Immature natural killer cell (primary cell): ENCODE data around the gene NIPBL. TPM values are rescaled to one million over a fixed set of nuclear protein-coding genes. Genes with fewer than 3 reads are reported as not detected.
"Not testable (repeated sequence)": the region's sequence is repeated elsewhere in the genome, so short reads cannot be mapped to it uniquely, and the experiment has no call there.

ENCODE experiments used
- DNase-seq, 3 donors: peaks; one replicate each; pipeline ENCODE4 v3.0.0; 2022; ENCODE audit warnings: mixed read lengths in 1 of 3
- H3K27ac Mint-ChIP-seq, 6 donors: one replicate each; pipeline ENCODE4 v1.8.0; 2020; ENCODE audit warnings: mixed read lengths in 6 of 6, mild to moderate bottlenecking in 5 of 6, inconsistent platforms in 4 of 6, moderate library complexity in 3 of 6
- H3K27me3 Mint-ChIP-seq, 3 donors: one replicate each; pipeline ENCODE4 v1.8.0; 2020 to 2021; ENCODE audit warnings: low read depth in 3 of 3, mild to moderate bottlenecking in 3 of 3, mixed read lengths in 3 of 3, moderate library complexity in 3 of 3, inconsistent platforms in 1 of 3
- H3K36me3 Mint-ChIP-seq, 3 donors: one replicate each; pipeline ENCODE4 v1.8.0; 2020; ENCODE audit warnings: mixed read lengths in 3 of 3, inconsistent platforms in 2 of 3, mild to moderate bottlenecking in 2 of 3
- H3K4me1 Mint-ChIP-seq, 2 donors: one replicate each; pipeline ENCODE4 v1.8.0; 2020; ENCODE audit warnings: inconsistent platforms in 2 of 2, mild to moderate bottlenecking in 2 of 2, mixed read lengths in 2 of 2, moderate library complexity in 1 of 2
- H3K4me3 Mint-ChIP-seq, 5 donors: one replicate each; pipeline ENCODE4 v1.8.0; 2020; ENCODE audit warnings: mild to moderate bottlenecking in 5 of 5, mixed read lengths in 5 of 5, inconsistent platforms in 3 of 5, moderate library complexity in 3 of 5
- H3K9me3 Mint-ChIP-seq, 6 donors: one replicate each; pipeline ENCODE4 v1.8.0; 2020; ENCODE audit warnings: mild to moderate bottlenecking in 6 of 6, mixed read lengths in 6 of 6, inconsistent platforms in 4 of 6, moderate library complexity in 3 of 6
- polyA plus RNA-seq, 3 donors: library from polyadenylated mRNA; unstranded; fragments of 300-500 nt; fragmentation: Illumina TruSeq; gene quantifications; one replicate each; pipeline ENCODE4 v1.2.3, GENCODE V29; 2021

Gene NIPBL
- polyA plus RNA-seq = 10 to 100 TPM in 2 of 3 donors, 1 to 10 TPM in 1; 4.9 to 42.5 (median 11.6) TPM

GRCh38 chr5:36876299-36876964 lies at the start of gene NIPBL:
NIPBL (plus strand) TSS chr5:36876769; CDS start chr5:36953697, 76,928 bp downstream.
- no peaks in the 10 kb centered on the region for H3K36me3 Mint-ChIP-seq
- H3K27ac Mint-ChIP-seq = peak within 1 kb of the TSS; percentile 93 to 98 (median 96)
- H3K4me3 Mint-ChIP-seq = peak within 1 kb of the TSS; percentile 91 to 99 (median 94)
- no peaks in the 10 kb centered on the region for H3K9me3 Mint-ChIP-seq
- H3K4me1 Mint-ChIP-seq = peaks cover 46 to 76% of the 10 kb centered on the region in 2 donors
- DNase-seq = peak; percentile 89 to 91 (median 90)
- peaks cover 12 to 23% (median 15%) of the 10 kb centered on the region in 3 donors for H3K27me3 Mint-ChIP-seq

- no peak overlapping the region for H3K4me3 Mint-ChIP-seq
- H3K36me3 Mint-ChIP-seq = no peaks in the 10 kb centered on the region
- no peaks in the 10 kb centered on the region for H3K4me1 Mint-ChIP-seq
- no peak for DNase-seq
- H3K9me3 Mint-ChIP-seq = peaks cover 0 to 3% (median 0%) of the 10 kb centered on the region in 6 donors
- H3K27me3 Mint-ChIP-seq = peaks cover 2 to 9% (median 2%) of the 10 kb centered on the region in 3 donors
- no peak overlapping the region for H3K27ac Mint-ChIP-seq
These were observed 44.3 kb upstream of the NIPBL start for GRCh38 chr5:36832274-36832673.

- DNase-seq = no peak
- no peaks in the 10 kb centered on the region for H3K4me1 Mint-ChIP-seq
- peaks cover 8 to 11% (median 8%) of the 10 kb centered on the region in 3 donors for H3K27me3 Mint-ChIP-seq
- H3K9me3 Mint-ChIP-seq = peaks cover 0 to 3% (median 0%) of the 10 kb centered on the region in 6 donors
- H3K4me3 Mint-ChIP-seq = no peak overlapping the region
- no peaks in the 10 kb centered on the region for H3K36me3 Mint-ChIP-seq
- H3K27ac Mint-ChIP-seq = no peak overlapping the region
These were observed 39.7 kb upstream of the NIPBL start for GRCh38 chr5:36836831-36837230.

GRCh38 chr5:36839489-36840476 lies 36.8 kb upstream of the NIPBL start:
- Mint-ChIP-seq H3K27me3 (peaks cover 6 to 9% (median 9%) of the 10 kb centered on the region in 3 donors), H3K4me1 (peaks cover 0 to 5% of the 10 kb centered on the region in 2 donors), H3K4me3 (no peak overlapping the region), H3K36me3 (no peaks in the 10 kb centered on the region), H3K27ac (no peak overlapping the region), H3K9me3 (peaks cover 0 to 3% (median 0%) of the 10 kb centered on the region in 6 donors)
- no peak for DNase-seq

- H3K27me3 Mint-ChIP-seq = peaks cover 6 to 17% (median 9%) of the 10 kb centered on the region in 3 donors
- peaks cover 0 to 5% of the 10 kb centered on the region in 2 donors for H3K4me1 Mint-ChIP-seq
- peaks cover 0 to 3% (median 0%) of the 10 kb centered on the region in 6 donors for H3K9me3 Mint-ChIP-seq
- no peak for DNase-seq
- no peak overlapping the region for H3K4me3 Mint-ChIP-seq
- H3K36me3 Mint-ChIP-seq = no peaks in the 10 kb centered on the region
- H3K27ac Mint-ChIP-seq = no peak overlapping the region
These were observed 34.9 kb upstream of the NIPBL start for GRCh38 chr5:36841677-36842076.

- Mint-ChIP-seq H3K4me1 (peaks cover 0 to 5% of the 10 kb centered on the region in 2 donors), H3K4me3 (no peak overlapping the region), H3K36me3 (no peaks in the 10 kb centered on the region), H3K27ac (no peak overlapping the region), H3K9me3 (peaks cover 0 to 3% (median 0%) of the 10 kb centered on the region in 6 donors), H3K27me3 (peaks cover 6 to 17% (median 9%) of the 10 kb centered on the region in 3 donors)
- no peak for DNase-seq
These were observed 34.5 kb upstream of the NIPBL start for GRCh38 chr5:36842087-36842486.

- peaks cover 0 to 5% of the 10 kb centered on the region in 2 donors for H3K4me1 Mint-ChIP-seq
- H3K27me3 Mint-ChIP-seq = peaks cover 2 to 14% (median 4%) of the 10 kb centered on the region in 3 donors
- H3K36me3 Mint-ChIP-seq = no peaks in the 10 kb centered on the region
- DNase-seq = no peak
- H3K27ac Mint-ChIP-seq = no peak overlapping the region
- peaks cover 0 to 3% (median 0%) of the 10 kb centered on the region in 6 donors for H3K9me3 Mint-ChIP-seq
- no peak overlapping the region for H3K4me3 Mint-ChIP-seq
These were observed 32.3 kb upstream of the NIPBL start for GRCh38 chr5:36844305-36844704.

- H3K27ac Mint-ChIP-seq = not testable (repeated sequence)
These were observed 28.0 kb upstream of the NIPBL start for GRCh38 chr5:36848545-36848944.

GRCh38 chr5:36852903-36853302 lies 23.7 kb upstream of the NIPBL start:
- DNase-seq, H3K4me1 Mint-ChIP-seq, H3K27ac Mint-ChIP-seq, H3K36me3 Mint-ChIP-seq, H3K4me3 Mint-ChIP-seq, H3K9me3 Mint-ChIP-seq: not testable (repeated sequence)
- H3K27me3 Mint-ChIP-seq = peaks cover 3 to 13% (median 5%) of the 10 kb centered on the region in 3 donors

More at GRCh38 chr5:36848545-36848944, 28.0 kb upstream of the NIPBL start:
- not testable (repeated sequence) for H3K36me3 Mint-ChIP-seq, H3K4me1 Mint-ChIP-seq, DNase-seq, H3K9me3 Mint-ChIP-seq, H3K4me3 Mint-ChIP-seq
- peaks cover 3 to 23% (median 3%) of the 10 kb centered on the region in 3 donors for H3K27me3 Mint-ChIP-seq

- no peaks in the 10 kb centered on the region for H3K36me3 Mint-ChIP-seq
- H3K27ac Mint-ChIP-seq = no peak overlapping the region
- H3K27me3 Mint-ChIP-seq = peaks cover 3 to 16% (median 5%) of the 10 kb centered on the region in 3 donors
- DNase-seq = no peak
- peaks cover 0 to 5% (median 0%) of the 10 kb centered on the region in 6 donors for H3K9me3 Mint-ChIP-seq
- H3K4me3 Mint-ChIP-seq = no peak overlapping the region
- H3K4me1 Mint-ChIP-seq = no peaks in the 10 kb centered on the region
These were observed 22.0 kb upstream of the NIPBL start for GRCh38 chr5:36854402-36855140.

GRCh38 chr5:36855141-36855495 lies 21.5 kb upstream of the NIPBL start:
- DNase-seq = no peak
- Mint-ChIP-seq H3K27me3 (peaks cover 3 to 11% (median 5%) of the 10 kb centered on the region in 3 donors), H3K9me3 (peaks cover 0 to 1% (median 0%) of the 10 kb centered on the region in 6 donors), H3K27ac (no peak overlapping the region), H3K4me1 (no peaks in the 10 kb centered on the region), H3K4me3 (no peak overlapping the region), H3K36me3 (no peaks in the 10 kb centered on the region)

- no peaks in the 10 kb centered on the region for H3K4me1 Mint-ChIP-seq
- no peak overlapping the region for H3K27ac Mint-ChIP-seq
- peaks cover 0 to 5% (median 2%) of the 10 kb centered on the region in 3 donors for H3K27me3 Mint-ChIP-seq
- no peaks in the 10 kb centered on the region for H3K9me3 Mint-ChIP-seq
- no peaks in the 10 kb centered on the region for H3K36me3 Mint-ChIP-seq
- DNase-seq = no peak
- no peak overlapping the region for H3K4me3 Mint-ChIP-seq
These were observed 14.7 kb upstream of the NIPBL start for GRCh38 chr5:36861871-36862270.

- peaks cover 24 to 56% of the 10 kb centered on the region in 2 donors for H3K4me1 Mint-ChIP-seq
- peak overlapping the region in 1 of 5 donors; percentile 34 for H3K4me3 Mint-ChIP-seq
- no peaks in the 10 kb centered on the region for H3K9me3 Mint-ChIP-seq
- peak; percentile 59 to 63 (median 62) for DNase-seq
- no peaks in the 10 kb centered on the region for H3K36me3 Mint-ChIP-seq
- H3K27me3 Mint-ChIP-seq = peaks cover 0 to 6% (median 4%) of the 10 kb centered on the region in 3 donors
- peak overlapping the region in 1 of 6 donors; percentile 45 for H3K27ac Mint-ChIP-seq
These were observed 6.0 kb upstream of the NIPBL start for GRCh38 chr5:36870399-36871040.
